Esophagus muscularis mucosa (tissue), 3 donors: Measurements from ENCODE around the gene HID1.

ENCODE experiments used
- CTCF ChIP-seq, 3 experiments: fragments of 200-600 bp in 2 of 3; fragments of 450-650 bp in 1 of 3; sonication (generic) in 2 of 3; IDR thresholded peaks; one replicate each; pipeline ENCODE4 v1.5.1; 2017 to 2019; ENCODE audit warnings: antibody characterized with exemption in 3 of 3, mild to moderate bottlenecking in 2 of 3, moderate library complexity in 1 of 3
- POLR2A ChIP-seq: fragments of 450-650 bp; IDR thresholded peaks from one replicate; pipeline ENCODE4 v1.6.1; 2017; ENCODE audit warnings: antibody characterized with exemption, moderate library complexity, mild to moderate bottlenecking, low read depth
- POLR2AphosphoS5 ChIP-seq, 2 donors: sonication (generic); formaldehyde crosslinking; IDR thresholded peaks; one replicate each; pipeline ENCODE4 v1.6.1; 2017; ENCODE audit warnings: antibody characterized with exemption in 2 of 2

- TF ChIP-seq CTCF (IDR thresholded peaks at IDR 0.05) (no peak), POLR2A (no peak), POLR2AphosphoS5 (IDR thresholded peaks at IDR 0.05) (no peak)
Observed at GRCh38 chr17:74978240-74978639, 5.7 kb upstream of the HID1 start.
